Gastroesophageal sphincter (tissue), 4 donors: ENCODE measurements around the gene CBLB. TPM values are rescaled to one million over a fixed set of nuclear protein-coding genes. Genes with fewer than 3 reads are reported as not detected.
A peak's percentile ranks its signal among the peaks of the same experiment; 100 is the strongest.

ENCODE experiments used
- ATAC-seq: fragments of 150-250 bp; one replicate; pipeline ENCODE4 v1.9.1; 2016; ENCODE audit warnings: mild to moderate bottlenecking, moderate library complexity
- H3K27ac ChIP-seq, 4 donors: fragments of 200-600 bp; sonication (generic) in 3 of 4; 1 replicate in 3 of 4; 2 replicates in 1 of 4; pipeline ENCODE4 v1.5.1; 2016 to 2019
- H3K27me3 ChIP-seq: fragments of 200-600 bp; sonication (generic); one replicate; pipeline ENCODE4 v1.5.1; 2019
- H3K36me3 ChIP-seq, 2 donors: fragments of 200-600 bp; sonication (generic); one replicate each; pipeline ENCODE4 v1.5.1; 2019; ENCODE audit warnings: control low read depth in 1 of 2
- H3K4me1 ChIP-seq, 3 donors: fragments of 200-600 bp; sonication (generic); 1 replicate in 2 of 3; 2 replicates in 1 of 3; pipeline ENCODE4 v1.5.1; 2016 to 2019; ENCODE audit warnings: control low read depth in 2 of 3
- H3K4me3 ChIP-seq, 2 donors: fragments of 200-600 bp; sonication (generic); one replicate each; pipeline ENCODE4 v1.5.1; 2019; ENCODE audit warnings: mild to moderate bottlenecking in 1 of 2, moderate library complexity in 1 of 2
- H3K9me3 ChIP-seq, 3 donors: fragments of 200-600 bp; sonication (generic); one replicate each; pipeline ENCODE4 v1.5.1; 2017 to 2019; ENCODE audit warnings: control low read depth in 2 of 3
- EP300 ChIP-seq: sonication (generic); formaldehyde crosslinking; IDR thresholded peaks from one replicate; pipeline ENCODE4 v1.6.1; 2017; ENCODE audit warnings: antibody characterized with exemption, mild to moderate bottlenecking
- POLR2A ChIP-seq, 2 donors: fragments of 450-650 bp; IDR thresholded peaks; one replicate each; pipeline ENCODE4 v1.6.1; 2017; ENCODE audit warnings: antibody characterized with exemption in 2 of 2, mild to moderate bottlenecking in 2 of 2, moderate library complexity in 1 of 2
- POLR2AphosphoS5 ChIP-seq: sonication (generic); formaldehyde crosslinking; IDR thresholded peaks from one replicate; pipeline ENCODE4 v1.6.1; 2017; ENCODE audit warnings: antibody characterized with exemption
- WGBS, 2 donors: methylation state at CpG; one replicate each; pipeline ENCODE4 v1.1.5; 2018; ENCODE audit warnings: low coverage in 1 of 2; 5-methylcytosine and 5-hydroxymethylcytosine counted together
- total RNA-seq, 4 donors: library from RNA; depleted of rRNA; stranded (reverse); fragments of >200 nt; gene quantifications; one replicate each; pipeline ENCODE4 v1.1.0, GENCODE V29; 2016
- TF ChIP-seq, protein P1 (sequence below), 4 experiments: fragments of 200-600 bp in 2 of 4; fragments of 450-650 bp in 2 of 4; sonication (generic) in 1 of 4; IDR thresholded peaks; one replicate each; pipeline ENCODE4 v1.5.1; 2017 to 2019; ENCODE audit warnings: antibody characterized with exemption in 4 of 4, mild to moderate bottlenecking in 2 of 4, moderate library complexity in 2 of 4

The CBLB gene
- total RNA-seq, 4 donors from 2014 or later = 27.4 to 59.4 (median 40.4) TPM

- 54 to 68% methylated on average over 3 of the region's 3 CpGs for WGBS, 2 donors
- H3K4me1 ChIP-seq = no peaks in the 10 kb centered on the region
- no peaks in the 10 kb centered on the region for H3K9me3 ChIP-seq
- H3K27ac ChIP-seq = no peak overlapping the region
- no peaks in the 10 kb centered on the region for H3K27me3 ChIP-seq
- TF ChIP-seq EP300 (no peak), POLR2AphosphoS5 (peak; percentile 29), POLR2A (IDR thresholded peaks at IDR 0.05) (no peak)
- TF ChIP-seq, protein P1, sequence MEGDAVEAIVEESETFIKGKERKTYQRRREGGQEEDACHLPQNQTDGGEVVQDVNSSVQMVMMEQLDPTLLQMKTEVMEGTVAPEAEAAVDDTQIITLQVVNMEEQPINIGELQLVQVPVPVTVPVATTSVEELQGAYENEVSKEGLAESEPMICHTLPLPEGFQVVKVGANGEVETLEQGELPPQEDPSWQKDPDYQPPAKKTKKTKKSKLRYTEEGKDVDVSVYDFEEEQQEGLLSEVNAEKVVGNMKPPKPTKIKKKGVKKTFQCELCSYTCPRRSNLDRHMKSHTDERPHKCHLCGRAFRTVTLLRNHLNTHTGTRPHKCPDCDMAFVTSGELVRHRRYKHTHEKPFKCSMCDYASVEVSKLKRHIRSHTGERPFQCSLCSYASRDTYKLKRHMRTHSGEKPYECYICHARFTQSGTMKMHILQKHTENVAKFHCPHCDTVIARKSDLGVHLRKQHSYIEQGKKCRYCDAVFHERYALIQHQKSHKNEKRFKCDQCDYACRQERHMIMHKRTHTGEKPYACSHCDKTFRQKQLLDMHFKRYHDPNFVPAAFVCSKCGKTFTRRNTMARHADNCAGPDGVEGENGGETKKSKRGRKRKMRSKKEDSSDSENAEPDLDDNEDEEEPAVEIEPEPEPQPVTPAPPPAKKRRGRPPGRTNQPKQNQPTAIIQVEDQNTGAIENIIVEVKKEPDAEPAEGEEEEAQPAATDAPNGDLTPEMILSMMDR (IDR thresholded peaks at IDR 0.05) = no peak
- peak; percentile 28 for ATAC-seq
- peaks cover 0 to 18% of the 10 kb centered on the region in 2 donors for H3K36me3 ChIP-seq
- no peak overlapping the region for H3K4me3 ChIP-seq
Measured at GRCh38 chr3:105691633-105692032, 177.2 kb downstream of the CBLB start.

DNA sequence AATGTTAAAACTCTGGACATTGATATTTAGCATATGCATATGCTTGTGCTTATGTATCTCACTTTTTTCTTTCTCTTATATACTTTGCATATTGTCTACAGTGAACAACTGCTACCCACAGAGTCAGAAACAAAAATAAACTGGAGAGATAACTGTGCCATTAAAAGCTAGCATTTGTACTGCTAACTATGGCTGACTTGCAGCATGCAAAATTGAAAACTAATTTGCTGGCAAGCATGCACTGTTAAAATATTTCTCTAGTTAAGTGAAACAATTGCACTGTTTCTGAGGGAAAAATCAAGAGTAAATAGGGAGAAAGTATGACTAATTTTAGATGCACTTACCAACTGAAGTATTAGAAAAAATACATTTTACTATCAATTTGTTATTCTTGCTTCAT lies 177.8 kb downstream of the CBLB start:
- H3K27me3 ChIP-seq = no peaks in the 10 kb centered on the region
- no peaks in the 10 kb centered on the region for H3K4me1 ChIP-seq
- ATAC-seq = no peak
- H3K27ac ChIP-seq = no peak overlapping the region
- H3K4me3 ChIP-seq = no peak overlapping the region
- TF ChIP-seq EP300 = no peak
- no peak for TF ChIP-seq POLR2AphosphoS5
- TF ChIP-seq, protein P1 (IDR thresholded peaks at IDR 0.05) = no peak
- TF ChIP-seq POLR2A (IDR thresholded peaks at IDR 0.05) = no peak
- H3K9me3 ChIP-seq = no peaks in the 10 kb centered on the region
- H3K36me3 ChIP-seq = peaks cover 0 to 18% of the 10 kb centered on the region in 2 donors

- Histone ChIP-seq H3K4me1 (no peaks in the 10 kb centered on the region), H3K9me3 (no peaks in the 10 kb centered on the region), H3K36me3 (peaks cover 0 to 27% of the 10 kb centered on the region in 2 donors), H3K27me3 (no peaks in the 10 kb centered on the region), H3K4me3 (no peak overlapping the region), H3K27ac (no peak overlapping the region)
- TF ChIP-seq, protein P1 (IDR thresholded peaks at IDR 0.05) = no peak
- TF ChIP-seq EP300 = no peak
- TF ChIP-seq POLR2AphosphoS5 = no peak
- no peak for TF ChIP-seq POLR2A (IDR thresholded peaks at IDR 0.05)
- ATAC-seq = no peak
- 91 to 93% methylated on average over 1 of the region's 1 CpG for WGBS, 2 donors
Measured at GRCh38 chr3:105688821-105689220, 180.0 kb downstream of the CBLB start.

DNA sequence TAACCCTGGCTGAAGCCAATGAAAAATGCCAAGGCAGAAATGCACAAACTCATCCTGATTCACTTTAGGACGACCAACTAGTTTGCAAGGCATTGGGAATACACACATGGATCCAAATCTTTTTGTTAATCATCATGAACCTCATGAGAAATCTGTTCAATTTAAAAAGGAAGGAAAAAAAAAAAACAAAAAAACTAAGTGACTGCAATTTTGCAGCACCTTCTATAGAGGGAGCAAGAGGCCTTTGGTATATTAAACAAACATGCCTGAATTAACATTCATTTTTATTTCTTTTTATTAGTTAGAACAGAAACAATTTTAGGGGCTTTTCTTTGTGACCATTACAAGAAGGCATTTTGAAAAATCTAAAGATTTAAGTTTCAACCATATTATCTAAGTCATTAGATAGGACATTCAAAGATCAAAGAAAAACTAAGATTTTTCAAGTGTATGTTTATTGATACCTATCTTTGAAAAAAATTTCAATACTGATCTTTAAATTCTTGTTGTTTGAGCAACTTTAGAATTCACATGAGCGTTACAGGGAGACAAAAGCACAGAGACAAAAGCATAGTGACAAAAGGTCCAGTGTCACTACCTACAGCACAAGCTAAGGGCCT lies 182.4 kb downstream of the CBLB start:
- H3K27me3 ChIP-seq = no peaks in the 10 kb centered on the region
- peaks cover 0 to 32% of the 10 kb centered on the region in 2 donors for H3K36me3 ChIP-seq
- no peaks in the 10 kb centered on the region for H3K4me1 ChIP-seq
- ATAC-seq = no peak
- H3K4me3 ChIP-seq = no peak overlapping the region
- WGBS, 2 donors = 39 to 45% methylated on average over 2 of the region's 2 CpGs
- H3K27ac ChIP-seq = no peak overlapping the region
- TF ChIP-seq, protein P1 (IDR thresholded peaks at IDR 0.05) = peak; percentile 48 to 77 (median 66)
- no peak for TF ChIP-seq POLR2A (IDR thresholded peaks at IDR 0.05)
- no peak for TF ChIP-seq EP300
- TF ChIP-seq POLR2AphosphoS5 = no peak
- no peaks in the 10 kb centered on the region for H3K9me3 ChIP-seq

DNA sequence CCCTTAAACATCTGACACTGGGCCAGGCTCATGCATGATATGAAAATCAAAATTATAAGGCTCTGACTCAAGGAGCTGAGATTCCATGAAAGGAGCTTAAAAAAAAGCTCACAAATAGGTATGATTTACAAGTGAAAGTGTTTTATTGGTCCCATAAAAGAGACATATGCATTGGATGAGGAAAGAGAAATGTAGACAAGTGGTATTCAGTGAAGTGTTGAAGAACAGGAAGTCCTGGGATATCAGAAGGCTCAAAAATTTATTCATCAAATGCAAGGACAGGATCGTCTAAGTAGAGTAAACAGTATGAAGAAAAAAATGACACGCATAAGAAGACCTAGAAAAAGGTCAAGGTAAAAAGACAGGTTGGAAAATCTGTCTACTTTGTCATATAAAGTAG lies 188.9 kb downstream of the CBLB start:
- Histone ChIP-seq H3K4me1 (no peaks in the 10 kb centered on the region), H3K36me3 (peaks cover 0 to 84% of the 10 kb centered on the region in 2 donors), H3K9me3 (no peaks in the 10 kb centered on the region), H3K4me3 (no peak overlapping the region), H3K27ac (no peak overlapping the region), H3K27me3 (no peaks in the 10 kb centered on the region)
- WGBS, 2 donors = 71 to 77% methylated on average over 1 to 2 of the region's 2 CpGs
- ATAC-seq = no peak
- TF ChIP-seq, protein P1 (IDR thresholded peaks at IDR 0.05) = no peak
- no peak for TF ChIP-seq EP300
- TF ChIP-seq POLR2A (IDR thresholded peaks at IDR 0.05) = no peak
- TF ChIP-seq POLR2AphosphoS5 = no peak
